Fibroblast of lung (primary cell): ENCODE results near the gene FAM78B. TPM values are rescaled to one million over a fixed set of nuclear protein-coding genes. Genes with fewer than 3 reads are reported as not detected.

ENCODE experiments used
- DNase-seq, 2 donors: peaks; one replicate each; pipeline versions ENCODE4 v3.0.0 to v3.0.0-alpha.2; 2010; ENCODE audit warnings: low read depth in 2 of 2
- H2AFZ ChIP-seq: 2 replicates; pipeline ENCODE4 v1.5.1; 2012; ENCODE audit warnings: low read length, control low read depth, inconsistent platforms
- H3K27ac ChIP-seq: 2 replicates; pipeline ENCODE4 v1.5.1; 2011; ENCODE audit warnings: low read length, control low read depth; ENCODE audit not compliant: insufficient read depth
- H3K27me3 ChIP-seq: 2 replicates; pipeline ENCODE4 v1.5.1; 2011; ENCODE audit warnings: mild to moderate bottlenecking, low read length; ENCODE audit not compliant: control insufficient read depth, insufficient read depth
- H3K36me3 ChIP-seq: 2 replicates; pipeline ENCODE4 v1.5.1; 2011; ENCODE audit warnings: low read length; ENCODE audit not compliant: control insufficient read depth, insufficient read depth
- H3K4me1 ChIP-seq: 2 replicates; pipeline ENCODE4 v1.5.1; 2011; ENCODE audit warnings: low read length; ENCODE audit not compliant: control insufficient read depth, insufficient read depth; ENCODE audit errors: extremely low read depth
- H3K4me2 ChIP-seq: 2 replicates; pipeline ENCODE4 v1.5.1; 2011; ENCODE audit warnings: low read length, control low read depth; ENCODE audit not compliant: insufficient read depth; ENCODE audit errors: extremely low read depth
- H3K4me3 ChIP-seq, 4 experiments: fragments of 200-600 bp in 1 of 4; sonication (generic) in 1 of 4; replicated peaks in 1 of 4; 2 replicates each; pipeline ENCODE4 v1.5.1; 2011 to 2016; ENCODE audit warnings: low read length in 4 of 4, low read depth in 3 of 4, mild to moderate bottlenecking in 3 of 4, control low read depth in 2 of 4, inconsistent platforms in 1 of 4, mixed read lengths in 1 of 4; ENCODE audit not compliant: insufficient read depth in 1 of 4; ENCODE audit errors: control extremely low read depth in 1 of 4
- H3K79me2 ChIP-seq: 2 replicates; pipeline ENCODE4 v1.5.1; 2012; ENCODE audit warnings: mild to moderate bottlenecking, low read length, inconsistent platforms; ENCODE audit not compliant: control insufficient read depth, insufficient read depth
- H3K9ac ChIP-seq: 2 replicates; pipeline ENCODE4 v1.5.1; 2011; ENCODE audit warnings: mild to moderate bottlenecking, low read length, control low read depth; ENCODE audit not compliant: insufficient read depth
- H3K9me3 ChIP-seq: 2 replicates; pipeline ENCODE4 v1.5.1; 2012; ENCODE audit warnings: low read depth, low read length; ENCODE audit not compliant: control insufficient read depth, insufficient read depth
- H4K20me1 ChIP-seq: 2 replicates; pipeline ENCODE4 v1.5.1; 2011; ENCODE audit warnings: low read length; ENCODE audit not compliant: control insufficient read depth, insufficient read depth; ENCODE audit errors: extremely low read depth
- EZH2 ChIP-seq: IDR thresholded peaks from 2 replicates; pipeline ENCODE4 v1.5.1; 2012; ENCODE audit warnings: low read length, control low read depth, mild to moderate bottlenecking; ENCODE audit errors: missing control alignments
- polyA plus RNA-seq, 2 donors: library from polyadenylated mRNA; depleted of rRNA in 1 of 2; stranded (reverse) in 1 of 2; unstranded in 1 of 2; fragments of >200 nt; gene quantifications; 2 replicates each; pipeline ENCODE4 v1.2.1, GENCODE V29; 2011 to 2012; ENCODE audit warnings: missing spikeins in 1 of 2
- total RNA-seq: library from RNA; depleted of rRNA; stranded (reverse); fragments of >200 nt; gene quantifications from 2 replicates; pipeline ENCODE4 v1.2.1, GENCODE V29; 2014
- TF ChIP-seq, protein P1 (sequence below), 2 donors: IDR thresholded peaks in 1 of 2; conservative IDR thresholded peaks in 1 of 2; 1 replicate in 1 of 2; 2 replicates in 1 of 2; pipeline ENCODE4 v1.5.1; 2011 to 2012; ENCODE audit warnings: low read length in 2 of 2, control low read depth in 1 of 2, inconsistent platforms in 1 of 2, low read depth in 1 of 2, mild to moderate bottlenecking in 1 of 2

Gene FAM78B
- total and polyA plus RNA-seq, 2 donors (not counting 1 experiment from before 2014, with no cell fraction given), result 0.15 to 0.33 TPM

DNA sequence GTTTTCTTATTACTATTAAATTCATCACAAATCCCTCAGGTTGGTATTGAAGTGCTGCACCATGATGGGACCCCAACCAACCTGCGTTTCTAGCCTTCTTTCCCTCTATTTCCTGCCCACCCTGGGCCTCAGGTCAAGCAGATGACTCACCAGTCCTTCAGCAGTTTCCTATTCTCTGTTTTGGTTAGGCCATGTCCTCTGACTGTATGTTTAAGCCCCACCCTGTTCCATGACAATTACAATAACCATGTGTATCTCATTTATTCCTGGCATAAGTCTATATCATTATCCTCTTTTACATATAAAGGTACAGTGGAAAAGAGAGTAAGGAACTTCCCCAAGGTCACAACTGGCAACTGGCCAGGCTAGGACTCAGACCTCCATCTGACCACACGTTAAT is 5.3 kb upstream of the FAM78B start:
- Histone ChIP-seq H3K79me2 (no peaks in the 10 kb centered on the region), H2AFZ (no peak overlapping the region), H3K27ac (no peak overlapping the region), H3K9ac (no peak overlapping the region), H3K36me3 (no peaks in the 10 kb centered on the region), H3K4me1 (no peaks in the 10 kb centered on the region), H3K4me3 (no peak overlapping the region), H3K4me2 (no peak overlapping the region), H3K9me3 (no peaks in the 10 kb centered on the region), H3K27me3 (no peaks in the 10 kb centered on the region), H4K20me1 (no peaks in the 10 kb centered on the region)
- TF ChIP-seq EZH2, result no peak
- TF ChIP-seq, protein P1, sequence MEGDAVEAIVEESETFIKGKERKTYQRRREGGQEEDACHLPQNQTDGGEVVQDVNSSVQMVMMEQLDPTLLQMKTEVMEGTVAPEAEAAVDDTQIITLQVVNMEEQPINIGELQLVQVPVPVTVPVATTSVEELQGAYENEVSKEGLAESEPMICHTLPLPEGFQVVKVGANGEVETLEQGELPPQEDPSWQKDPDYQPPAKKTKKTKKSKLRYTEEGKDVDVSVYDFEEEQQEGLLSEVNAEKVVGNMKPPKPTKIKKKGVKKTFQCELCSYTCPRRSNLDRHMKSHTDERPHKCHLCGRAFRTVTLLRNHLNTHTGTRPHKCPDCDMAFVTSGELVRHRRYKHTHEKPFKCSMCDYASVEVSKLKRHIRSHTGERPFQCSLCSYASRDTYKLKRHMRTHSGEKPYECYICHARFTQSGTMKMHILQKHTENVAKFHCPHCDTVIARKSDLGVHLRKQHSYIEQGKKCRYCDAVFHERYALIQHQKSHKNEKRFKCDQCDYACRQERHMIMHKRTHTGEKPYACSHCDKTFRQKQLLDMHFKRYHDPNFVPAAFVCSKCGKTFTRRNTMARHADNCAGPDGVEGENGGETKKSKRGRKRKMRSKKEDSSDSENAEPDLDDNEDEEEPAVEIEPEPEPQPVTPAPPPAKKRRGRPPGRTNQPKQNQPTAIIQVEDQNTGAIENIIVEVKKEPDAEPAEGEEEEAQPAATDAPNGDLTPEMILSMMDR (conservative IDR thresholded peaks at IDR 0.05 in 1 of 2, IDR thresholded peaks at IDR 0.05 in 1 of 2; ENCODE audit: low read depth in 1 of 2, low read length in 2 of 2), result no peak
- DNase-seq, result peak in 1 of 2 donors; percentile 29

DNA sequence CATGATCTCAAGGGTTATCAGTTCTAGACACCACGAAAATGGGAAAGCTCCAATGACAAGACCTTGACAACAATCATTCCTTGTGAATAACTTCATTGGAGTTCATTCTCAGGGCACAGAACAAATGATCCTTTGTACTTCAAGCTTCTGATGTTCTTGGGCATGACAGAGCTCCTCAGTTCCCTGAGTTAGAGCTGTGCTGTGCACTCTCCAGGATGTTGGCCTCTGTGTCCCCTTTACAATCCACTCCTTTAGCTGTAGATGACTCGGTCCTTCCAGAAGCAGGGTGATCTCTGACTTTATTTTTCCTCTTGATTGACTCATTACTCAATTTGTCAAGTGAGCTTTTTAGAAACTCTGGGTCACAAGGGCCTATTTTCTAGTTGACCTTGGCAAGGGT is 3.9 kb upstream of the FAM78B start:
- Histone ChIP-seq H2AFZ (no peak overlapping the region), H3K4me2 (no peak overlapping the region), H3K36me3 (no peaks in the 10 kb centered on the region), H3K9me3 (no peaks in the 10 kb centered on the region), H3K4me3 (no peak overlapping the region), H4K20me1 (no peaks in the 10 kb centered on the region), H3K27ac (no peak overlapping the region), H3K4me1 (no peaks in the 10 kb centered on the region), H3K9ac (no peak overlapping the region), H3K27me3 (peaks cover 4% of the 10 kb centered on the region), H3K79me2 (no peaks in the 10 kb centered on the region)
- DNase-seq, result peak in 1 of 2 donors; percentile 11
- TF ChIP-seq EZH2, result no peak
- TF ChIP-seq, protein P1 (conservative IDR thresholded peaks at IDR 0.05 in 1 of 2, IDR thresholded peaks at IDR 0.05 in 1 of 2; ENCODE audit: low read depth in 1 of 2, low read length in 2 of 2), result no peak

DNA sequence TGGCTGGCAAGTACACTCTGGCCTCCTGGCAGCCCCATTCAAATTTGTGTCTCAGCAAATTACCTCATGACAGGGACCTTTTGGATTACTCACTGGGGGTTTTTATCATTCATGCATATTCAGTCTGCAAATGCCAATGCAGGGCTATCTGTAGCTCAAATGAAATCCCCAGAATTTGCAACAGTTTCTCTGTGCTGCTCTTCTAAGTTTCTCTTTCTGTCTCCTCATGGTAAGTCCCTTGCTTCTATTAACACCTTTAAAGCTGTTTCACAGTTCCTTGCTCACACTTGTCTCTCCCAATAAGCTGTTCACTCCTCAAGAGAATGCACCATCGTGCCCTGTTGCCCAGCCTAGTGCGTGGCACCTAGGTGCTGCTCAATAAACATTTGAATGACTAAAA is 3.3 kb upstream of the FAM78B start:
- no peak for DNase-seq
- H3K4me2 ChIP-seq, result no peak overlapping the region
- no peak for TF ChIP-seq EZH2
- TF ChIP-seq, protein P1 (conservative IDR thresholded peaks at IDR 0.05 in 1 of 2, IDR thresholded peaks at IDR 0.05 in 1 of 2; ENCODE audit: low read depth in 1 of 2, low read length in 2 of 2), result no peak

More for the DNA sequence above, 3.3 kb upstream of the FAM78B start:
- no peak overlapping the region for H2AFZ ChIP-seq
- no peaks in the 10 kb centered on the region for H3K9me3 ChIP-seq
- no peaks in the 10 kb centered on the region for H3K4me1 ChIP-seq
- no peak overlapping the region for H3K27ac ChIP-seq
- H3K27me3 ChIP-seq, result peaks cover 9% of the 10 kb centered on the region
- H3K36me3 ChIP-seq, result no peaks in the 10 kb centered on the region
- no peaks in the 10 kb centered on the region for H4K20me1 ChIP-seq
- H3K4me3 ChIP-seq, result no peak overlapping the region
- no peak overlapping the region for H3K9ac ChIP-seq
- no peaks in the 10 kb centered on the region for H3K79me2 ChIP-seq
